Activated naive CD8-positive, alpha-beta T cell treated with anti-CD3 and anti-CD28 coated beads, Interleukin-2, amount 50 U/mL, for 24 hours (primary cell): ENCODE data around the gene CXCL9.
"Not testable (repeated sequence)": the region's sequence is repeated elsewhere in the genome, so short reads cannot be mapped to it uniquely, and the experiment has no call there.

Experiments
- ATAC-seq: fragments of 150-1000 bp; cut with Tn5 transposase; one replicate; pipeline ENCODE4 v1.10.0; 2021
- DNase-seq: peaks from one replicate; pipeline ENCODE4 v3.0.0; 2021
- H3K27ac Mint-ChIP-seq: one replicate; pipeline ENCODE4 v1.8.0; 2021; ENCODE audit warnings: mild to moderate bottlenecking, mixed read lengths
- H3K27me3 Mint-ChIP-seq: one replicate; pipeline ENCODE4 v1.8.0; 2021; ENCODE audit warnings: mixed read lengths
- H3K36me3 Mint-ChIP-seq: one replicate; pipeline ENCODE4 v1.8.0; 2021; ENCODE audit warnings: low read depth, mixed read lengths
- H3K4me1 Mint-ChIP-seq: one replicate; pipeline ENCODE4 v1.8.0; 2021; ENCODE audit warnings: mixed read lengths
- H3K4me3 Mint-ChIP-seq: one replicate; pipeline ENCODE4 v1.8.0; 2021; ENCODE audit warnings: mild to moderate bottlenecking, moderate library complexity, mixed read lengths
- H3K9me3 Mint-ChIP-seq: one replicate; pipeline ENCODE4 v1.8.0; 2021; ENCODE audit warnings: mixed read lengths

The CXCL9 gene

GRCh38 chr4:76007089-76007862 is at the start of gene CXCL9:
TSS of gene CXCL9 (minus strand) at chr4:76007509. CDS start at chr4:76007449, 60 bp downstream.
- Mint-ChIP-seq H3K27ac (peak within 1 kb of the TSS; percentile 17), H3K9me3 (no peaks in the 10 kb centered on the region), H3K4me1 (peaks cover 5% of the 10 kb centered on the region), H3K4me3 (peak within 1 kb of the TSS; percentile 18), H3K36me3 (peaks cover 2% of the 10 kb centered on the region), H3K27me3 (peaks cover 7% of the 10 kb centered on the region)
- DNase-seq (no peak), ATAC-seq (no peak)

DNA sequence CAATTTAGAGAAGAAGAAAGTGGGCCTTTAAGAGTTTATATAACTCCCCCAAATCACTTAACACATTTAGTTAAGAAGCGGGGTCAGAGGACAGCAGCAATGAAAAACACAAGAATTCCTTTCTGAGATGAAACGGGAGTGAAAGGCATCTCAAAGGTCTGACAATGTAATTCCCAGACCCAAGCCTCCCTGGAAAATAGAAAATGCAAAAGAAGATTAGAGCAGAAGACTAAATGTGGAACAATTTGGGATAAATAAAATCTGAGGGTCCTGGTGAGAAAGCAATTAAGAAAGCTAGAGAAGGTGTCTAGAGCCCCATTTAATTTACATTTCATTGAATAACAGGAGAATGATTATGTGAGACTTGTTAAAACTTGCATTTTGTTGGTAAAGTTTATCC is 48.1 kb upstream of the CXCL9 start:
- Mint-ChIP-seq H3K4me1 (peaks cover 45% of the 10 kb centered on the region), H3K36me3 (no peaks in the 10 kb centered on the region), H3K27ac (peak overlapping the region; percentile 45), H3K4me3 (no peak overlapping the region), H3K27me3 (peaks cover 16% of the 10 kb centered on the region), H3K9me3 (no peaks in the 10 kb centered on the region)
- DNase-seq (no peak), ATAC-seq (no peak)

GRCh38 chr4:76055016-76055415 is 47.7 kb upstream of the CXCL9 start:
- DNase-seq (no peak), ATAC-seq (peak; percentile 84)
- H3K27me3 Mint-ChIP-seq, result peaks cover 15% of the 10 kb centered on the region
- peaks cover 41% of the 10 kb centered on the region for H3K4me1 Mint-ChIP-seq
- no peak overlapping the region for H3K4me3 Mint-ChIP-seq
- H3K36me3 Mint-ChIP-seq, result no peaks in the 10 kb centered on the region
- peak overlapping the region; percentile 45 for H3K27ac Mint-ChIP-seq
- H3K9me3 Mint-ChIP-seq, result no peaks in the 10 kb centered on the region

DNA sequence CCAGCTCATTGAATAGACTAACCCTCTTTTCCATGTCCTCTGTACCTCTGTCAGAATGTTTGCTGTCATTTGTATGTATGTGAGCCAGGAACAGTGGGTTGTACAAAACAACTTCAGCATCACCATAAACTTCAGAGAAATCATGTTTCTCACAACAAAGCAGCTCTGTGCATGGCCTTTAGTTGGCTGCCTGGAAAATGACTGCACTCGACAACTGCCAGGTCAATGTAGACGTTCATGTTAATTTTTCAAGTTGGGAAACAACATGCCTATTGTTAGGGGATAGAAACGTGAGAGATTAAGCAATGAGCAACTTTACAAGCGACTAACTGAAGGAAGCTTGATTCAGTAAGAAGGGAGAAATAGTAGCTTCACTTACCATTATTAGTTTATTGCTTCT is 46.4 kb upstream of the CXCL9 start:
- Mint-ChIP-seq H3K4me1 (peaks cover 28% of the 10 kb centered on the region), H3K9me3 (no peaks in the 10 kb centered on the region), H3K27me3 (peaks cover 18% of the 10 kb centered on the region), H3K4me3 (no peak overlapping the region), H3K27ac (no peak overlapping the region), H3K36me3 (no peaks in the 10 kb centered on the region)
- DNase-seq (no peak), ATAC-seq (no peak)

DNA sequence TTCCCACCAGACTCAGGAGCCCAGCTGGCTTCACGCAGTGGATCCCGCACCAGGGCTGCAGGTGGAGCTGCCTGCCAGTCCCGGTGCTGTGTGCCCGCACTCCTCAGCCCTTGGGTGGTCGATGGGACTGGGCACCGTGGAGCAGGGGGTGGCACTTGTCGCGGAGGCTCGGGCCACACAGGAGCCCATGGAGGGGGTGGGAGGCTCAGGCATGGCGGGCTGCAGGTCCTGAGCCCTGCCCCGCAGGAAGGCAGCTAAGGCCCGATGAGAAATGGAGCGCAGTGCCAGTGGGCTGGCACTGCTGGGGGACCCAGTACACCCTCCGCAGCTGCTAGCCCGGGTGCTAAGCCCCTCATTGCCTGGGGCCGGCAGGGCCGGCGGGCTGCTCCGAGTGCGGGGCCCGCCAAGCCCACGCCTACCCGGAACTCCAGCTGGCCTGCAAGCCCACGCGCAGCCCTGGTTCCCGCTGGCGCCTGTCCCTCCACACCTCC is 43.3 kb upstream of the CXCL9 start:
- DNase-seq, H3K9me3 Mint-ChIP-seq, H3K36me3 Mint-ChIP-seq: not testable (repeated sequence)

GRCh38 chr4:76049860-76050416 is 42.6 kb upstream of the CXCL9 start:
- H3K27me3 Mint-ChIP-seq, H3K36me3 Mint-ChIP-seq, H3K9me3 Mint-ChIP-seq, ATAC-seq, H3K4me1 Mint-ChIP-seq, H3K27ac Mint-ChIP-seq, H3K4me3 Mint-ChIP-seq, DNase-seq: not testable (repeated sequence)

More for the DNA sequence above, 43.3 kb upstream of the CXCL9 start:
- not testable (repeated sequence) for H3K27ac Mint-ChIP-seq, H3K4me1 Mint-ChIP-seq, ATAC-seq, H3K4me3 Mint-ChIP-seq, H3K27me3 Mint-ChIP-seq

- ATAC-seq, H3K4me3 Mint-ChIP-seq, DNase-seq, H3K36me3 Mint-ChIP-seq, H3K9me3 Mint-ChIP-seq, H3K27me3 Mint-ChIP-seq: not testable (repeated sequence)
- H3K27ac Mint-ChIP-seq, result peak overlapping the region; percentile 41
- H3K4me1 Mint-ChIP-seq, result peaks cover 14% of the 10 kb centered on the region
Measured at GRCh38 chr4:76044686-76045085, 37.4 kb upstream of the CXCL9 start.

- H3K27ac Mint-ChIP-seq, H3K9me3 Mint-ChIP-seq, ATAC-seq, DNase-seq, H3K27me3 Mint-ChIP-seq, H3K36me3 Mint-ChIP-seq, H3K4me3 Mint-ChIP-seq: not testable (repeated sequence)
- peaks cover 14% of the 10 kb centered on the region for H3K4me1 Mint-ChIP-seq
Measured at GRCh38 chr4:76043306-76043705, 36.0 kb upstream of the CXCL9 start.

- peak overlapping the region; percentile 63 for H3K4me3 Mint-ChIP-seq
- DNase-seq, H3K36me3 Mint-ChIP-seq, H3K27me3 Mint-ChIP-seq, H3K9me3 Mint-ChIP-seq: not testable (repeated sequence)
- ATAC-seq, result peak; percentile 80
- peak overlapping the region; percentile 71 for H3K27ac Mint-ChIP-seq
- peaks cover 14% of the 10 kb centered on the region for H3K4me1 Mint-ChIP-seq
Measured at GRCh38 chr4:76042241-76042998, 35.1 kb upstream of the CXCL9 start.

DNA sequence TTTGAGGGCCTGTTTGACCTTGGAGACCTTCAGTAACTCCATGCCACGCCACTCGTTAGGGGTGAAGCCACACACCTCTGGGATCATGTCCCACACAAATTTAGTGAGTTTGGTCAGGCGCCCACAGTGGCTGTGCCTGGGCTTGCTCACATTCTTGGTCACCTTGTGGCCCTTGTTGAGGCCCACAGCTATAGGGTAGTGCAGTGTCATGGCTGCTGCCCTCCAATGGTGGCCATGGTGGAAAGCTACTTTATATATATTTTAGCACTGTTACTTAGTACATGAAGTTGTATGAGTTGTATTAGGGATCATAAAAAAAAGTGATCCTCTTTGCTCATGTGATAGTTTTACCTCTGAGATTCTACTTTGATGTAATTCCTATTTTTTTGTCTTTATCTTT is 29.5 kb upstream of the CXCL9 start:
- ATAC-seq, result no peak
- DNase-seq, result no peak

GRCh38 chr4:76035799-76036380 is 28.6 kb upstream of the CXCL9 start, which contains the start of gene CXCL11:
TSS of gene CXCL11 (minus strand) at chr4:76036070. CDS start at chr4:76035987, 83 bp downstream.
- H3K36me3 Mint-ChIP-seq, result no peaks in the 10 kb centered on the region
- no peak within 1 kb of the TSS for H3K27ac Mint-ChIP-seq
- peaks cover 4% of the 10 kb centered on the region for H3K4me1 Mint-ChIP-seq
- H3K27me3 Mint-ChIP-seq, result peaks cover 4% of the 10 kb centered on the region
- H3K9me3 Mint-ChIP-seq, result no peaks in the 10 kb centered on the region
- no peak for ATAC-seq
- no peak for DNase-seq
- H3K4me3 Mint-ChIP-seq, result no peak within 1 kb of the TSS

More for the DNA sequence above, 29.5 kb upstream of the CXCL9 start:
- no peaks in the 10 kb centered on the region for H3K9me3 Mint-ChIP-seq
- H3K4me3 Mint-ChIP-seq, result no peak overlapping the region
- no peak overlapping the region for H3K27ac Mint-ChIP-seq
- peaks cover 7% of the 10 kb centered on the region for H3K4me1 Mint-ChIP-seq
- peaks cover 8% of the 10 kb centered on the region for H3K27me3 Mint-ChIP-seq
- no peaks in the 10 kb centered on the region for H3K36me3 Mint-ChIP-seq

GRCh38 chr4:76035141-76035540 is 27.8 kb upstream of the CXCL9 start:
- H3K4me3 Mint-ChIP-seq, result no peak overlapping the region
- ATAC-seq, result no peak
- DNase-seq, result no peak
- H3K9me3 Mint-ChIP-seq, result no peaks in the 10 kb centered on the region
- H3K4me1 Mint-ChIP-seq, result peaks cover 4% of the 10 kb centered on the region
- no peak overlapping the region for H3K27ac Mint-ChIP-seq
- H3K36me3 Mint-ChIP-seq, result no peaks in the 10 kb centered on the region
- H3K27me3 Mint-ChIP-seq, result no peaks in the 10 kb centered on the region

DNA sequence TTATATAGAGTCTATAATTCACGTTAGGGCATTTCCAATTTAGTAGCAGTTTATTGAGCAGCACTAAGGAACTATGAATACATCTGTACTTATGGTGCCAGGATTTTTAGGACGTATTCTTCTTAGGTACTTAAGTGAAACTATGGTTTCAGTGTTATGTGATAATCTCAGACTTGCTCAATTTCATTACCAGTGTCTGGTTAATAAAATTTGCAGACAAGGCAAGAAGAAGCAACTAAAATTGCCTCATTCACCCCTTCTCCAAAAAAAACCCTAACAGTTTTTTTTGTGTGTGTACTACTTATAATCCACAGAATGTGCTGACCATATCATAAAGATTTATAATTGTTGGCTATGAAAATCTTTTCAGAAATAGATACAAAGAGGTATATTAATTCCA is 22.0 kb upstream of the CXCL9 start:
- Mint-ChIP-seq H3K36me3 (no peaks in the 10 kb centered on the region), H3K4me3 (no peak overlapping the region), H3K9me3 (no peaks in the 10 kb centered on the region), H3K27me3 (no peaks in the 10 kb centered on the region), H3K4me1 (peaks cover 25% of the 10 kb centered on the region), H3K27ac (no peak overlapping the region)
- ATAC-seq (no peak), DNase-seq (no peak)

DNA sequence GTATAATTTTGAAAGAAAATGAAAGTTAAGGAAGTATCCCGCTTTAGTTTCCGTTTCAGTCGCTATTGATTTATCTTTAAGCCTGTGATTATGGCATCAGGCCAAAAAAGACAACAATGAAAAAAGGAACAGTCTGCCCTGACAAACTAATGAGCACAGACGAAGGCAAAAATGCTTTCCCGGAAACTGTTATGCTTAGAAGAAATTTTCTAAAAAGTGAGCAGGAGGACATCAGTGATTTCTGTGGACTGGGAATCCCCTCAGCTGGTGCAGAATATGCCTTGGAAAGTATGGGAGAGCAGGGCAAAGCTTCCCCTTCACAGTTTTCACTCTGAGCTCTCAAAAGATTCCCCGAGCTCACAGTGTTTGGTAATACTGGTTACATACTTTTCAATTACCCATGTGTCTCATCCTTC is 21.0 kb upstream of the CXCL9 start:
- Mint-ChIP-seq H3K27me3 (no peaks in the 10 kb centered on the region), H3K36me3 (no peaks in the 10 kb centered on the region), H3K9me3 (no peaks in the 10 kb centered on the region), H3K4me1 (peaks cover 34% of the 10 kb centered on the region), H3K4me3 (peak overlapping the region; percentile 32), H3K27ac (peak overlapping the region; percentile 32)
- ATAC-seq (peak; percentile 24), DNase-seq (no peak)
